GM19043 (cell line): ENCODE measurements around the gene BLOC1S4.
"Not testable (repeated sequence)": the region's sequence is repeated elsewhere in the genome, so short reads cannot be mapped to it uniquely, and the experiment has no call there.

Experiments used
- ATAC-seq: cut with Tn5 transposase; IDR thresholded peaks from one replicate; pipeline ENCODE4 v1.9.1; 2021; ENCODE audit warnings: low read depth; ENCODE audit not compliant: unreplicated experiment

BLOC1S4 gene

DNA sequence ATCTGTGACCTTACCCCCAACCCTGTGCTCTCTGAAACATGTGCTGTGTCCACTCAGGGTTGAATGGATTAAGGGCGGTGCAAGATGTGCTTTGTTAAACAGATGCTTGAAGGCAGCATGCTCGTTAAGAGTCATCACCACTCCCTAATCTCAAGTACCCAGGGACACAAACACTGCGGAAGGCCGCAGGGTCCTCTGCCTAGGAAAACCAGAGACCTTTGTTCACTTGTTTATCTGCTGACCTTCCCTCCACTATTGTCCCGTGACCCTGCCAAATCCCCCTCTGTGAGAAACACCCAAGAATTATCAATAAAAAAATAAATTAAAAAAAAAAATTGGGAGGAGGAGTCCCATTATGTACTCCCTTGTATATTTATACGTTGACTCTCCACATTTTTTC lies 40.4 kb downstream of the BLOC1S4 start:
- not testable (repeated sequence) for ATAC-seq

DNA sequence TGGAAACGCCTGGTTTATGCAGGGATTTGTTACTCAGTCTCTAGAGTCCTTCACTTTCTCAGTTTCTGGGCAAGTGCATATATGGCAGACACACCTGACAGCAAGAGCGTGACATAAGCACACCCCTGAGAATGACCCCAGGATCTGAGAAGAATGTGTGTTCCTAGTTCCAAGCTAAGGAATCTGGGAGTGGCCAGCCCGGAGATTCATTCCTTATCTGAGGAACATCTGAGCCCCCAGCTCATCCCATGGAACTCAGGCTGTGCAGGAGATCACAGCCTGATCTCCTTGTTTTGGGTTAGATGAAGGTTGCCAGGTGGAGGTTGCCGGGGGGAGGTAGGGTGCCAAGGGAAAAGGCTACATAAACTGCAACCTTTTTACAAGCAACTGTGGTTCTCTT lies 42.8 kb downstream of the BLOC1S4 start:
- ATAC-seq: no peak

DNA sequence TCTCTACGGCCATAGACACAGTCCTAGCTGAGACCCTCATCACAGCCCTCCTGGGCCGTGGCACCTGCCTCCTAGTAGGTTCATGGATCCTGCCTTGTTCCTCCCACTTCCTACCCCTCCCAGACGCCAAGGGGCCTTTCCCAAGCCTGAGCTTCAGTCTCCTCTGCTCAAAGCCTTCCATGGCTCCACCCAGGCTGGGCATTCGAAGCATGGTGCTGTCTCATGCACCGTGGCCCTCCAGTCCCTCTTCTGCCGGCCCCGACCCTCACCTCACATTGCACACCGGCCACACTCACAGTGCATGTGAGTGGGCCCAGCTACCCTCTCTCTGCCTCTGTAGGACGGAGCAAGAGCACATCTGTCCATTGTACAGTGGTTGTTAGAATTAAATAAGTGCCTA lies 44.9 kb downstream of the BLOC1S4 start:
- no peak for ATAC-seq

DNA sequence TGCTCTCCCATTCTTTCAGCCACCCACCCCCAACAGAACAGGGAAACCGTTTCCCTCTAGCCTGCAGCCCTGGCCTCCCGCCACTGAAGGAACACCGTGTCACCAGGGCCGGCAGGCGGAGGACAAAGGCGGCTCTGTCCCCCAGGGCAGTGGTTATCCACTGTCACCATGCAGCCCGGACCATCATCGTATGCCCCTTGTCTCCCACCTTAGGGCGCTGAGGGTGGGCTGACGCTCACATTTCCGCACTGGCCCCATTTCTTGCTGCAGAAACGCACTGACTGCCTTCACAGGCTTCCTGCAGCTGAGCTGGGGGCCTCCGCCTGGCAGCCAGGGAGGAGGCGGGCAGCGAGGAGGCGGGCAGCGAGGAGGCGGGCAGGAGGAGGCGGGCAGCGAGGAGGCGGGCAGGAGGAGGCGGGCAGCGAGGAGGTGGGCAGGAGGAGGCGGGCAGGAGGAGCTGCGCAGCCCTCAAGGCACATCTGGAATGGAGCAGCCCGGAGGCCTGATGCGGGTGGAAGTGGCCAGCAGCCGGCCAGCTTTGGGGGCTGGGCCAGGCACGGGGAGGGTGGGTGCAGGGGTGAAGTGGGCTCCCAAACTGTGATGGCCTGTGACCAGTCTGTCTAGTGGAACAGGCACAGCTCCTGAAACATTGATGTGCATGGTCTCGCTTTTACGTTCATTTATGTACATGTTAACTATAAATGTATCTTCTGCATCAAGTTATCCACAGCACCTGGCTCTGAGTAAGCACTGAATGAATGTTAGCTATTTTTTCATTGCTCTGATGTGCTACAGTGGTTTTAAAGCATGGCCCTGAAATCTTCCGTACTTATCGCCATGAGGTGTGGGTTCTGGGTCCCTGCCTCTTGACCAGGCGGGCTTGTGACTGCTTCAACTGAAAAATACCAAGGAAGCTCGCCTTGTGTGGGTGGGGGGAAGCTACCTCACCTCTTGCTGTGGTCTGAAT lies 46.0 kb downstream of the BLOC1S4 start:
- no peak for ATAC-seq

DNA sequence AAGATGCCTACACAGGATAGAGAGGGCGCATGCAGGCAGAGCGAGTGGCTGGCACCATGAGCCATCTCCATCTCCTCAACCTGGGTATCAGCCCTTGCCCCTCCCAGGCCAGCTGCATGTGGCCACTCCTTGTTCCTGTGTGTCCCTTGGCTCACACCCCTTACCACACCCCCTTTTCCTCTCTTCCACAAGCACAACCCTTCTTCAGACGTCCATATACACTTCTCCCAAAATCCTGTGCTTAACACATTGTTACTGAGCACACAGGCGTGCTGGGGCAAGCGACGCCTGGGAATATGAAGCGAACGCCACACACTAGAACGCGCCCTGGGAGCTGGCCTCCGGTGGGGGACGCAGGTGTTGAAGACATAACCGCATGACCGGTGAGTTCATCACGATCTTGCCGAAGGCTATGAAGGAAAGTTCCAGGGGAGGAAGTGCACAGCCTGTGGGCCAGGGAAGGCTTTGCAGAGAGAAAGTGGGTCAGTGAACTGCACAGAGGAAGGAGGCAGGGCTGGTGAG lies 47.4 kb downstream of the BLOC1S4 start:
- ATAC-seq: no peak

DNA sequence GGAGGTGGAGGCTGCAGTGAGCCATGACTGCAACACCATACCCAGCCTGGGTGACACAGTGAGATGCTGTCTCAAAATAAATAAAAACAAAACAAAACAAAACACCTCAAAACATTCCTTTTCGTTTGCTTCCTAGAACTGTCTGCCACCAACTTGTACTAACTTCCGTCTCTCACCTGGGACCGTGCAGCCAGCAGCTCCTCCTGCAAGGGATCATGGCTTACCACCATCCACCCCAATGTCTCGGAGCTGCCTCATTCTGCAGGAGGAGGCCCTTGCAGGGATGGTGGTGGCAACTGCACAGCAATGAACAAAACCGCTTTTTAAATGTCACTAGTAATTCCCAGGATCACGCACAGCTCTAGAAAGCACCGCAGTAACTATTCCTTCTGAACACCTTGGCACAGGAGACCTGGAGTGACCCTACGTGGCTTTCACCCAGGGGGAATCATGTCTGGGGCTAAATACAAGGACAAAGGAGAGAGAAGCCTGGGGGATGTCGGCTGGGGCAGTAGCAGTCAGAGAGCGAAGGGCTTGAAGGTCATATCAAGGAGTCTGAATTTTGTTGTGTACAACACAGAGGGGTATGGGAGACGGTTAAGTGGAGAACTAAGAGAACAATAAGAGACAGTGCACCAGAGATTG lies 49.1 kb downstream of the BLOC1S4 start:
- no peak for ATAC-seq

DNA sequence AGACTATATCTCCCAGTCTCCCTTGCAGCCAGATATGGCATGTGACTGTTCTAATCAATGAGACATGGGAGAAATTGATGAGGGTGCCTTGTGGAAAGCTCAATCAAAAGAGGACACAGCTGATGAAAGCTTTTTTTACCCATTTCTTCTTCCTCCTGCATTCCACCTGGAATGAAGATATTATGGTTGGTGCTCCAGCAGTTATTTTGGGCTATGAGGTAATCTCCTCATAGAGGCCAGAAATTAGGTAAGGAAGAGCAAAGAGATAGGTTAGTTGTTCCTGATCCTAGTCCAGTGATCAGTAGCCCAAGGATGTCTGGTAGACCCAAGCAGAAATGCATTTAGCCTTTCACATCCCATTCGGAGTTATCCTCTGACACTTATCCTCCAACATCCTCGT lies 49.7 kb downstream of the BLOC1S4 start:
- no peak for ATAC-seq
